Omental fat pad (tissue), 4 donors: ENCODE results near the gene ADA. TPM values are rescaled to one million over a fixed set of nuclear protein-coding genes. Genes with fewer than 3 reads are reported as not detected.

Experiments
- ATAC-seq: fragments of 150-250 bp; one replicate; pipeline ENCODE4 v1.9.1; 2016; ENCODE audit warnings: mild to moderate bottlenecking, moderate library complexity; ENCODE audit not compliant: low FRiP score
- DNase-seq: peaks from one replicate; pipeline ENCODE4 v3.0.0-alpha.2; 2019; ENCODE audit warnings: low spot score
- total RNA-seq, 4 donors: library from RNA; depleted of rRNA; stranded (reverse); fragments of >200 nt; gene quantifications; one replicate each; pipeline ENCODE4 v1.1.0, GENCODE V29; 2016
- TF ChIP-seq, protein P1 (sequence below), 3 donors: fragments of 450-650 bp; IDR thresholded peaks; one replicate each; pipeline ENCODE4 v1.5.1; 2016 to 2017; ENCODE audit warnings: antibody characterized with exemption in 3 of 3, mild to moderate bottlenecking in 3 of 3, moderate library complexity in 2 of 3

ADA gene
- total RNA-seq, 4 donors from 2014 or later = 11.5 to 62.6 (median 15.4) TPM

DNA sequence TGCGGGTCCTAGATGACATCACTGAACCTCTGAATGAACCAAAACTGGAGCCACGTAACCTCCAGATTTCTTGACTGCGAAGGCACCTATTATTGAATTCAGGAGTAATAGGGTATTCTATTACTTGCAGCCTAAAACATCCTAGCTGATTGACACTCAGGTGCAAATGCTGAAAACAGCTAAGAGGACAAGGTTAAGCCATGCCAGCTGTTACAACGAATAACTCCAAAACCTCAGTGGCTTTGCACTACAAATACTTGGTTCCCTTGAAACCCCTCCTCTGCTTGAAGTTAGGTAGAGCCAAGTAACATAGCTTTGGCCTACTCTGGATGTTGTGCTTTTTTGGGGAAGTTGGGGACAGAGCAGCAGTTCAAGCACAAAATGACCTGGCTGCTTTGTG lies 42.7 kb upstream of the ADA start:
- DNase-seq (no peak), ATAC-seq (no peak)
- TF ChIP-seq, protein P1, sequence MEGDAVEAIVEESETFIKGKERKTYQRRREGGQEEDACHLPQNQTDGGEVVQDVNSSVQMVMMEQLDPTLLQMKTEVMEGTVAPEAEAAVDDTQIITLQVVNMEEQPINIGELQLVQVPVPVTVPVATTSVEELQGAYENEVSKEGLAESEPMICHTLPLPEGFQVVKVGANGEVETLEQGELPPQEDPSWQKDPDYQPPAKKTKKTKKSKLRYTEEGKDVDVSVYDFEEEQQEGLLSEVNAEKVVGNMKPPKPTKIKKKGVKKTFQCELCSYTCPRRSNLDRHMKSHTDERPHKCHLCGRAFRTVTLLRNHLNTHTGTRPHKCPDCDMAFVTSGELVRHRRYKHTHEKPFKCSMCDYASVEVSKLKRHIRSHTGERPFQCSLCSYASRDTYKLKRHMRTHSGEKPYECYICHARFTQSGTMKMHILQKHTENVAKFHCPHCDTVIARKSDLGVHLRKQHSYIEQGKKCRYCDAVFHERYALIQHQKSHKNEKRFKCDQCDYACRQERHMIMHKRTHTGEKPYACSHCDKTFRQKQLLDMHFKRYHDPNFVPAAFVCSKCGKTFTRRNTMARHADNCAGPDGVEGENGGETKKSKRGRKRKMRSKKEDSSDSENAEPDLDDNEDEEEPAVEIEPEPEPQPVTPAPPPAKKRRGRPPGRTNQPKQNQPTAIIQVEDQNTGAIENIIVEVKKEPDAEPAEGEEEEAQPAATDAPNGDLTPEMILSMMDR (IDR thresholded peaks at IDR 0.05) = no peak

DNA sequence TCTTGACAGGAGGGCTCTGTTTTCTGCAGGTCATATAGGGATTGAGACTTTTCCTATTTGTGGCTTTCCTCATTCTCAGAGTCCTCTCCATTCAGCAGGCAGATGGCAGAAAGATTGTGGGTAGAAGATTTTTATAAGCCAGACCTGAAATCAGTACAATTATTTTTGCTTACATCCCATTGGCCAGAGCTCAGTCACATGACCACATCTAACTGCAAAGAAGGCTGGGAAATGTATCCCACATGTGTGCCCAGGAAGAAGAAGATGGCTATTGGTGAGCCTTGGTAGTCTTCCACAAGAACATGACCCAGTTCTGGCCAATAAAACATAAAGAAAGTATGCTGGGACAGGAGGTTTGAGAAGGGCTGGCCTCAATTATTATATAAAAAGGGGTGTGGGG lies 42.1 kb upstream of the ADA start:
- no peak for ATAC-seq
- DNase-seq = no peak
- TF ChIP-seq, protein P1 (IDR thresholded peaks at IDR 0.05) = no peak

DNA sequence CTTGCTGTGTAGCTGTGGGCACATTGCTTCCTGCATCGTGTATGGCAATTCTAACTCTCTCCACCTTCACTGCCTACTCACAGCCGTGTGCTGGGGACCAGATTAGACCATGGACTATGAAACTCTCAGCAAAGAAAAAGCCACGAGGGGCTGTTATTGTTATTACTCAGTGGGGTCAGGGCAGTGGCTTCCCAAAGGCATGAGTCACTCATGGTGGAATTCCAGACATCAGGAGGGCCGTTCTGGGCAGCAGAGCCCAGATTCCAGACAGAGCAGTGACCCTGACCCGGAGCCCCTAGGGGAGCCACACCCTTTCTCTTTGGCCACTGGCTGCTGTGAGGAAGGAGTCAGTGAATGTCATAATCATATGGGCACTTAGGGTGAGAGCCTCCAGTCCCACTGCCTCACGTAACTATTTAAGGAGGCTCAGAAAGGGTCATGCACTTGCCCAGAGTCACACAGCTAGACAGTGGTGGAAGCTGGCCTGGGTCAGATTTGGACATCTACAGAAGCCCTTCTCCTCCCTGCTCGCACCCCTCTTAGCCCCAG lies 41.5 kb upstream of the ADA start:
- no peak for DNase-seq
- ATAC-seq = peak; percentile 90
- TF ChIP-seq, protein P1 (IDR thresholded peaks at IDR 0.05) = no peak

DNA sequence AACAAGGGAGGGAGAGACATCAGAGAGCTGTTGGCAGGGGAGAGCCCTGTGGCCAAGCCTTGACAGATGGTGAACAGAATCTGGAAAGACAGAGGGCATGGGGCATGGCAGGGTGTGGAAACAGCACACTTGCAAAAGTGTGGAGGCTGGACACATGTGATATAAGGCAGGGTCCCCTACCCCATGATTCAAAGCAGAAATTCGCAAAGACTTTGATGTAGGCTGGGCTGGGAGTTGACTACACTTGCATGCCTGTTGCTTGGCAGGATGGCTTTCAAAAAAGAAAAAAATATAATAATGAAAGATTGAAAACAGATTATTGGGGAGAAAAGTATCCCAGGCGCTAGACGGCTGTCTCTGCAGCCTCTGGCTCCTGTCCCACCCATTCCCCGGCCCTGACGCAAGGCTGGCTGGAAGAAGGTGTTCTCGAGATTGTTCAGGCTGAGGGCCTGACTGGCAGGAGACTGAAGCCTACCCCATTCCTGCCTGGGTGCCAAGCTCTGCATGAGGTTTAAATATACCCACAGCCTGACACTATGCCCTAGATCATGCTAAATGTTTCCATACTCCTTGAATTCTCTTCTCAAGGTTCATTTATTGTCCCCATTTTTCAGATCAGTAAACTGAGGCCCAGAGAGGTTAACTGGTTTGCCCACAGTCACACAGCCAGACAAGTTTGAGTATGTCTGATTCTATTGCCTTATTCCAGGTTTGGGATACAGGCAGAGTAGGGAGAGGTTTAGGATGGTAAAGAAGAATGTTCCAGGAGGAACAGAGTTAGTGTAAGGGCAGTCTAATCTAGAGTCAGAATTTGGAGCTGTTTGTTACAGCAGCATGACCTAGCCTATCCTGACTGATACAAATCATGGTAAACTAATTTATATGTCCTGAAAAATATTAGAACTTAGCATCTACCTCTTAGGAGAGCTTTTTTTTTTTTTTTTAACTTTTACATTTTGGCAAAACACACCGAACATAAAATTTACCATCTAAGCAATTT lies 40.2 kb upstream of the ADA start:
- TF ChIP-seq, protein P1 (IDR thresholded peaks at IDR 0.05) = no peak
- ATAC-seq (peak; percentile 4), DNase-seq (no peak)

DNA sequence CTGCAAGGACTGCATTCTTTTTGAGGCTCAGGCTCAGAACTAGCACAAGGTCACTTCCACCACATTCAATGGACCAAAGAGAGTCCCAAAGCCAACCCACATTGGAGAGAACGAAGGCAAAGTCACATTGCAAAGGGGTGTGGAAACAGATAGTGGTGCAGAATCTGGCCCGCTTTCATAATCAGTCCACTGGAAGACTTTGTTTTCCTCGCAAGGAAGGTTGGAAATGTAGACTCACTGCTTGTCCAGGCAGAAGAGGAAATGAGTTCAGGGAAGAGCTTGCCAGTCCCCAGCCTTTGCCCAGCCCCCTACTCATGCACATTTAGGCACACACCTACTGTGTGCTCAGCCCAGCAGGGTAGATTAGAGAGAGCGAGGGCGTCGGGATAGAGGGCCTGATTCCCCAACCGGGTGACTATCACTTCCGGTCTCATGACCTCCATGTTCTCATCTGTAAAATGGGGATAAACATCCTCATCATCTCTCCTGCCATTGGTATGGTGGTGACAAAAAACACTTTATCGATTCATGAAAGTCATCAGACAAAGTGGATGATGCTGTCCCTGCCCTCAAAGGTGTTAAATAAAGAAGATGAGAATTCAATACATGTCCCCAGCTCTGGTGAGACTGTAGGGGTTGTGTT lies 39.4 kb upstream of the ADA start:
- no peak for ATAC-seq

DNA sequence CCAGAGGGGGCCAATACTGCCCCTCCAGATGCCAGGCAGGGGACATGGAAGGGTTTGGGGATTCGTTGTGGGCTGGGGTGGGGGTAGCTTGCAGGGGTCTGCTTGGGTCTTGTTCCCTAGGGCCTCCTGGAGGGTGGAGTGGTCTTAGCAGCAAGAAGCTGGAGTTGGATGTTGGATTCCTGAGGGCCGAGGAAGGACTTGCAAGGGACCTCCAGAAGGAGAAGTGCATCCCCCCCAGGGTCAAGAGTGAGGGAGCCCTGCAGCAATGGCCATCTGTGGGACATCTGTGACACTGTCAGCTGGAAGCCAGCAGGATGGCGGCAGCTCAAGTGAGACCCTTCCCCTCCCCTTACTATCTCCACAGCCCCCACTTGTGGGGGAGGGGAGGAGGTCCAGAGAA lies 38.3 kb upstream of the ADA start:
- ATAC-seq (no peak), DNase-seq (no peak)
- TF ChIP-seq, protein P1 (IDR thresholded peaks at IDR 0.05) = no peak

More for the DNA sequence above, 39.4 kb upstream of the ADA start:
- TF ChIP-seq, protein P1 (IDR thresholded peaks at IDR 0.05) = no peak
- no peak for DNase-seq
